Upper lobe of left lung (tissue), 4 donors: ENCODE measurements around the gene PCP2.

Source experiments
- CTCF ChIP-seq, 6 experiments: fragments of 450-650 bp in 4 of 6; fragments of 200-600 bp in 2 of 6; sonication (generic) in 2 of 6; IDR thresholded peaks; one replicate each; pipeline ENCODE4 v1.5.1; 2016 to 2019; ENCODE audit warnings: antibody characterized with exemption in 6 of 6
- EP300 ChIP-seq, 4 donors: sonication (generic); formaldehyde crosslinking; IDR thresholded peaks; one replicate each; pipeline ENCODE4 v1.5.1; 2017; ENCODE audit warnings: antibody characterized with exemption in 4 of 4, control low read depth in 2 of 4
- POLR2A ChIP-seq, 4 donors: fragments of 450-650 bp; IDR thresholded peaks; one replicate each; pipeline ENCODE4 v1.5.1; 2016 to 2017; ENCODE audit warnings: antibody characterized with exemption in 4 of 4, mild to moderate bottlenecking in 2 of 4

GRCh38 chr19:7602240-7602934 lies 31.1 kb downstream of the PCP2 start:
- no peak for TF ChIP-seq POLR2A (IDR thresholded peaks at IDR 0.05)
- no peak for TF ChIP-seq CTCF (IDR thresholded peaks at IDR 0.05)
- no peak for TF ChIP-seq EP300 (IDR thresholded peaks at IDR 0.05)
